ENCODE measurements around the gene RNF207. TPM values are rescaled to one million over a fixed set of nuclear protein-coding genes. Genes with fewer than 3 reads are reported as not detected.

RNF207 gene
- total and polyA plus RNA-seq, 2 of the 13 experiments (the other 11 are each of a cell fraction or from before 2014, with no cell fraction given): 9.8 to 15.9 TPM

DNA sequence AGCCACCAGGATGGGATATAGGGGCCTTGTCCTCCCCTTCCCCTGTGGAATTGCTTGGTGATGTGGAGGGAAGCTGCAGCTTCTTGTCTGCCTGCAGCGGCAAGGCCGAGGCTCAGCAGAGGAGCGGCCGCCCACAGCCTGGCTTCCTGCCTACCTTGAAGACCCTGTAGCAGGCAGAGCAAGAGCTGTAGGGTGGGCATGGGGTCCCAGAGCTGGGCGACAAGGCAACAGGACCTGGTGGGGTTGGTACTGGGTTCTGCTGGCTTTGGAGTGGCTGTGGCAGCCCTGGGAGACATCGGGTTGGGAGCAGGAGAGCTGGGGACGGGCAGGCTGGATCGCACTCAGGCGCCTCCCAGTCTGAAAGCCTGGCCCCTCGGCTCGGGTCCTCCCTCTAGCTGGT is 60.7 kb downstream of the RNF207 start:
- ChIA-PET CTCF (ENCODE audit: low intra/inter-chr PET ratio, low total read pairs) (no interaction called here), POLR2A (no interaction called here)
- no TSS peak for BruUV-seq (replicated peaks)
- Histone ChIP-seq H3K9ac (ENCODE audit: insufficient read depth, low read depth, low read length) (no peak overlapping the region), H3K36me3 (replicated peaks in 1 of 2; ENCODE audit: control insufficient read depth in 1 of 2, insufficient read depth in 2 of 2, low read length in 2 of 2) (no peaks in the 10 kb centered on the region), H3K4me1 (ENCODE audit: insufficient read depth, low read length) (peaks cover 11% of the 10 kb centered on the region), H3K9me3 (ENCODE audit: low read length) (no peaks in the 10 kb centered on the region), H3K4me3 (replicated peaks in 1 of 3; ENCODE audit: insufficient read depth in 1 of 3, low read depth in 2 of 3, low read length in 3 of 3) (no peak overlapping the region), H4K20me1 (ENCODE audit: insufficient read depth, low read length) (no peaks in the 10 kb centered on the region), H3K79me2 (ENCODE audit: insufficient read depth, low read length) (no peaks in the 10 kb centered on the region), H3K27me3 (ENCODE audit: control insufficient read depth in 1 of 2, insufficient read depth in 2 of 2, low read length in 2 of 2) (peaks cover 0 to under 1% of the 10 kb centered on the region in 2 experiments; a peak in 2 of 5 replicates), H3K27ac (ENCODE audit: extremely low read length, insufficient read depth, low read length) (no peak overlapping the region), H2AFZ (ENCODE audit: low read length) (no peak overlapping the region), H3K4me2 (ENCODE audit: low read depth, low read length) (no peak overlapping the region)
- TF ChIP-seq TBX3 (IDR thresholded peaks at IDR 0.05; ENCODE audit: borderline replicate concordance): no peak
- TF ChIP-seq, protein P1, sequence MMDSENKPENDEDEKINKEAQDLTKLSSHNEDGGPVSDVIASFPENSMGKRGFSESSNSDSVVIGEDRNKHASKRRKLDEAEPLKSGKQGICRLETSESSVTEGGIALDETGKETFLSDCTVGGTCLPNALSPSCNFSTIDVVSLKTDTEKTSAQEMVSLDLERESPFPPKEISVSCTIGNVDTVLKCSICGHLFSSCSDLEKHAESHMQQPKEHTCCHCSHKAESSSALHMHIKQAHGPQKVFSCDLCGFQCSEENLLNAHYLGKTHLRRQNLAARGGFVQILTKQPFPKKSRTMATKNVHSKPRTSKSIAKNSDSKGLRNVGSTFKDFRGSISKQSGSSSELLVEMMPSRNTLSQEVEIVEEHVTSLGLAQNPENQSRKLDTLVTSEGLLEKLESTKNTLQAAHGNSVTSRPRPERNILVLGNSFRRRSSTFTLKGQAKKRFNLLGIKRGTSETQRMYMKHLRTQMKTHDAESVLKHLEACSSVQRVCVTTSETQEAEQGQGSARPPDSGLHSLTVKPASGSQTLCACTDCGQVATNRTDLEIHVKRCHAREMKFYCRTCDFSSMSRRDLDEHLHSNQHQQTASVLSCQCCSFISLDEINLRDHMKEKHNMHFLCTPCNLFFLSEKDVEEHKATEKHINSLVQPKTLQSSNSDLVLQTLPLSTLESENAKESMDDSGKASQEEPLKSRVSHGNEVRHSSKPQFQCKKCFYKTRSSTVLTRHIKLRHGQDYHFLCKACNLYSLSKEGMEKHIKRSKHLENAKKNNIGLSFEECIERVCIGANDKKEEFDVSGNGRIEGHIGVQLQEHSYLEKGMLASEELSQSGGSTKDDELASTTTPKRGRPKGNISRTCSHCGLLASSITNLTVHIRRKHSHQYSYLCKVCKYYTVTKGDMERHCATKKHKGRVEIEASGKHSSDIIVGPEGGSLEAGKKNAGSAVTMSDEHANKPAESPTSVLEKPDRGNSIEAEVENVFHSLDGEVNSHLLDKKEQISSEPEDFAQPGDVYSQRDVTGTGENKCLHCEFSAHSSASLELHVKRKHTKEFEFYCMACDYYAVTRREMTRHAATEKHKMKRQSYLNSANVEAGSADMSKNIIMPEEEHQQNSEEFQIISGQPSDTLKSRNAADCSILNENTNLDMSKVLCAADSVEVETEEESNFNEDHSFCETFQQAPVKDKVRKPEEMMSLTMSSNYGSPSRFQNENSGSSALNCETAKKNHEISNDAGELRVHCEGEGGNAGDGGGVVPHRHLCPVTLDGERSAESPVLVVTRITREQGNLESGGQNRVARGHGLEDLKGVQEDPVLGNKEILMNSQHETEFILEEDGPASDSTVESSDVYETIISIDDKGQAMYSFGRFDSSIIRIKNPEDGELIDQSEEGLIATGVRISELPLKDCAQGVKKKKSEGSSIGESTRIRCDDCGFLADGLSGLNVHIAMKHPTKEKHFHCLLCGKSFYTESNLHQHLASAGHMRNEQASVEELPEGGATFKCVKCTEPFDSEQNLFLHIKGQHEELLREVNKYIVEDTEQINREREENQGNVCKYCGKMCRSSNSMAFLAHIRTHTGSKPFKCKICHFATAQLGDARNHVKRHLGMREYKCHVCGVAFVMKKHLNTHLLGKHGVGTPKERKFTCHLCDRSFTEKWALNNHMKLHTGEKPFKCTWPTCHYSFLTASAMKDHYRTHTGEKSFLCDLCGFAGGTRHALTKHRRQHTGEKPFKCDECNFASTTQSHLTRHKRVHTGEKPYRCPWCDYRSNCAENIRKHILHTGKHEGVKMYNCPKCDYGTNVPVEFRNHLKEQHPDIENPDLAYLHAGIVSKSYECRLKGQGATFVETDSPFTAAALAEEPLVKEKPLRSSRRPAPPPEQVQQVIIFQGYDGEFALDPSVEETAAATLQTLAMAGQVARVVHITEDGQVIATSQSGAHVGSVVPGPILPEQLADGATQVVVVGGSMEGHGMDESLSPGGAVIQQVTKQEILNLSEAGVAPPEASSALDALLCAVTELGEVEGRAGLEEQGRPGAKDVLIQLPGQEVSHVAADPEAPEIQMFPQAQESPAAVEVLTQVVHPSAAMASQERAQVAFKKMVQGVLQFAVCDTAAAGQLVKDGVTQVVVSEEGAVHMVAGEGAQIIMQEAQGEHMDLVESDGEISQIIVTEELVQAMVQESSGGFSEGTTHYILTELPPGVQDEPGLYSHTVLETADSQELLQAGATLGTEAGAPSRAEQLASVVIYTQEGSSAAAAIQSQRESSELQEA (CRISPR knock-in tag; IDR thresholded peaks at IDR 0.05; ENCODE audit: not compliant biosample characterization): no peak
- no peak for TF ChIP-seq RFX5 (IDR thresholded peaks at IDR 0.05; ENCODE audit: low read depth, low read length)
- no peak for TF ChIP-seq SOX5 (CRISPR knock-in tag; IDR thresholded peaks at IDR 0.05; ENCODE audit: borderline replicate concordance)
- TF ChIP-seq, protein P2, sequence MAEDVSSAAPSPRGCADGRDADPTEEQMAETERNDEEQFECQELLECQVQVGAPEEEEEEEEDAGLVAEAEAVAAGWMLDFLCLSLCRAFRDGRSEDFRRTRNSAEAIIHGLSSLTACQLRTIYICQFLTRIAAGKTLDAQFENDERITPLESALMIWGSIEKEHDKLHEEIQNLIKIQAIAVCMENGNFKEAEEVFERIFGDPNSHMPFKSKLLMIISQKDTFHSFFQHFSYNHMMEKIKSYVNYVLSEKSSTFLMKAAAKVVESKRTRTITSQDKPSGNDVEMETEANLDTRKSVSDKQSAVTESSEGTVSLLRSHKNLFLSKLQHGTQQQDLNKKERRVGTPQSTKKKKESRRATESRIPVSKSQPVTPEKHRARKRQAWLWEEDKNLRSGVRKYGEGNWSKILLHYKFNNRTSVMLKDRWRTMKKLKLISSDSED (CRISPR knock-in tag; IDR thresholded peaks at IDR 0.05): no peak
- TF ChIP-seq GZF1 (CRISPR knock-in tag; IDR thresholded peaks at IDR 0.05): no peak
- in situ Hi-C loops (cut with HindIII; ENCODE audit: extremely low pct_ligation_motif_present, low pct_unique_long_range_greater_than_20kb) (no loop called here), intact Hi-C loops (cut with micrococcal nuclease; ENCODE audit: unreplicated experiment) (no loop called here)
- WGBS (ENCODE audit: low lambda C conversion rate): 91% methylated on average over 10 of the region's 11 CpGs
- FAIRE-seq (no peak), ATAC-seq (no peak), DNase-seq (ENCODE audit: low spot score) (no peak)
